K562 (cell line): ENCODE data around the gene PDE11A. TPM values are rescaled to one million over a fixed set of nuclear protein-coding genes. Genes with fewer than 3 reads are reported as not detected.
A peak's percentile ranks its signal among the peaks of the same experiment; 100 is the strongest.

Source experiments
- BACH1 ChIP-seq: fragments of 200-800 bp; sonication (Bioruptor generic); IDR thresholded peaks from 2 replicates; pipeline ENCODE4 v1.6.1; 2016; ENCODE audit warnings: missing genetic modification characterization, missing compliant biosample characterization
- MTA2 ChIP-seq: fragments of 450-650 bp; IDR thresholded peaks from 2 replicates; pipeline ENCODE4 v1.6.1; 2016; ENCODE audit warnings: low read depth
- NELFE ChIP-seq: IDR thresholded peaks from 2 replicates; pipeline ENCODE4 v1.6.1; 2011; ENCODE audit warnings: mild to moderate bottlenecking; ENCODE audit not compliant: insufficient read depth, insufficient read length
- PTBP1 ChIP-seq: fragments of 200-400 bp; formaldehyde crosslinking; IDR thresholded peaks from 2 replicates; pipeline ENCODE4 v1.6.1; 2017; ENCODE audit warnings: low read depth, low read length
- RBFOX2 ChIP-seq: fragments of 200-400 bp; formaldehyde crosslinking; IDR thresholded peaks from 2 replicates; pipeline ENCODE4 v1.6.1; 2017; ENCODE audit warnings: low read depth, mild to moderate bottlenecking, low read length, moderate library complexity
- RFX1 ChIP-seq: fragments of 450-650 bp; IDR thresholded peaks from 2 replicates; pipeline ENCODE4 v1.6.1; 2016; ENCODE audit warnings: mild to moderate bottlenecking, moderate library complexity
- ZC3H11A ChIP-seq: IDR thresholded peaks from 2 replicates; pipeline ENCODE4 v1.6.1; 2012; ENCODE audit warnings: low read depth, low read length, improper control_type of control experiment
- ZFP36 ChIP-seq: fragments of 150-350 bp; IDR thresholded peaks from 2 replicates; pipeline ENCODE4 v1.6.1; 2018; ENCODE audit warnings: low read length, low read depth; ENCODE audit not compliant: partially characterized antibody
- ZFPM2 ChIP-seq: fragments of 250-450 bp; sonication (Bioruptor Pico); IDR thresholded peaks from 2 replicates; pipeline ENCODE4 v1.5.1; 2022; ENCODE audit warnings: mild to moderate bottlenecking
- ZNF133 ChIP-seq: fragments of 250-450 bp; sonication (Bioruptor Pico); IDR thresholded peaks from 2 replicates; pipeline ENCODE4 v1.4.0; 2020; ENCODE audit warnings: mild to moderate bottlenecking
- ZNF57 ChIP-seq: fragments of 450-650 bp; formaldehyde crosslinking; IDR thresholded peaks from 2 replicates; pipeline ENCODE4 v1.4.0; 2020; ENCODE audit warnings: mild to moderate bottlenecking, moderate library complexity
- polyA plus RNA-seq, 8 experiments: library from polyadenylated mRNA; depleted of rRNA in 4 of 8; stranded (reverse) in 5 of 8; unstranded in 3 of 8; fragments of >200 nt; fragmentation: Nextera tagmentation in 2 of 8; fragmentation: Illumina TruSeq in 1 of 8; extraction: Ambion mirVana in 2 of 8; extraction: Trizol in 1 of 8; gene quantifications; 2 replicates each; pipeline versions ENCODE4 v1.2.1 to v1.2.3, GENCODE V29; 2011 to 2014; ENCODE audit warnings: inconsistent platforms in 1 of 8, missing spikeins in 1 of 8
- total RNA-seq, 7 experiments: library from RNA; depleted of rRNA in 6 of 7; stranded (reverse); fragments of >200 nt in 6 of 7; fragmentation: Illumina TruSeq in 2 of 7; extraction: Trizol in 2 of 7; gene quantifications; 2 replicates each; pipeline versions ENCODE4 v1.2.1 to v1.2.3, GENCODE V29; 2011 to 2021; ENCODE audit warnings: low replicate concordance in 1 of 7
- TF ChIP-seq, protein P1 (sequence below): fragments of 250-450 bp; sonication (Bioruptor Pico); IDR thresholded peaks from 2 replicates; pipeline ENCODE4 v1.5.0; 2021; ENCODE audit warnings: mild to moderate bottlenecking, borderline replicate concordance
- TF ChIP-seq, protein P2 (sequence below): fragments of 450-650 bp; conservative IDR thresholded peaks from 2 replicates; pipeline ENCODE4 v1.6.1; 2016; ENCODE audit warnings: missing genetic modification characterization, low read depth, mild to moderate bottlenecking, missing compliant biosample characterization, moderate library complexity
- TF ChIP-seq, protein P3 (sequence below): sonication (generic); formaldehyde crosslinking; IDR thresholded peaks from 2 replicates; pipeline ENCODE4 v1.9.0; 2022; ENCODE audit warnings: mild to moderate bottlenecking, missing genetic modification reagents
- TF ChIP-seq, protein P4 (sequence below): sonication (generic); formaldehyde crosslinking; IDR thresholded peaks from 2 replicates; pipeline ENCODE4 v1.8.0; 2022; ENCODE audit warnings: mild to moderate bottlenecking, low read depth, missing genetic modification reagents
- TF ChIP-seq, protein P5 (sequence below): fragments of 150-350 bp; conservative IDR thresholded peaks from 2 replicates; pipeline ENCODE4 v1.6.1; 2014; ENCODE audit warnings: low read length
- TF ChIP-seq, protein P6 (sequence below): fragments of 250-450 bp; sonication (Bioruptor Pico); IDR thresholded peaks from 2 replicates; pipeline ENCODE4 v1.4.0; 2020; ENCODE audit warnings: mild to moderate bottlenecking

PDE11A gene
- total and polyA plus RNA-seq, 9 of the 15 experiments (the other 6 are each of a cell fraction or from before 2014, with no cell fraction given): 3.2 to 22.1 (median 5.7) TPM

DNA sequence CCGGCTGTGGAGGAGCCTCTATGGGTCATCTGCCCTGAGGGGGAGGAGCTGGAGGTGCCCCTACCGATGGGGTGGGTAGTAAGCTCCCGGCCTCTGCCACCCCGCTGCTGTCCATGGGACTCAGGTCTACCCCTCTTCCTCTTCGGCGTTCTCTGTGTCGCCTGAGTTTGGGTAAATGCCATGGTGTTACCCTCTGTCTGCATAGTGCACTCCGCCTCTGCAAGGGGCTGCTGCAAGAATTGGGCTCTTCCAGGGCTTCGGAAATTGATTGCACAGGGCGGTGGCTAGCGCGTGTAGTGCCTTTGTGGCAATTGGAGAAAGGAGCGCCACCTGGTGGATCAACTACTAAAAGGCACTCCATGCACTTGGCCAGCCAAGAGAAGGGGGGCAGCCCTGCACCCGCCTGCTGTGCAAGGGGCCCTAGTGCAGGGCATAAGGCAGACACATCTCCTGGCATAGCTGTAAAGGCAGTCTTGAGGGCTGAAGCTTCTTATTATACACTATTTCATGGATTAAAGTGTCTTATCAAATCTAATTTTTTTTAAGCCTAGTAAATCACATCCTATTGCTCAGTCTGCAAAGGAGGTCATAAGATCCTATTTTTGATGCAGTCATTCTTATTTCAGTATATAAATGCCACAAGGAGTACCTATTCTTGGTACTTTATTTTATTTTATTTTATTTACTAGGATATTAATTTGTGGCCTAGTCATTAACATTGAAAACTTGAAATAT, 308.9 kb downstream of the PDE11A start (continued):
- TF ChIP-seq, protein P1, sequence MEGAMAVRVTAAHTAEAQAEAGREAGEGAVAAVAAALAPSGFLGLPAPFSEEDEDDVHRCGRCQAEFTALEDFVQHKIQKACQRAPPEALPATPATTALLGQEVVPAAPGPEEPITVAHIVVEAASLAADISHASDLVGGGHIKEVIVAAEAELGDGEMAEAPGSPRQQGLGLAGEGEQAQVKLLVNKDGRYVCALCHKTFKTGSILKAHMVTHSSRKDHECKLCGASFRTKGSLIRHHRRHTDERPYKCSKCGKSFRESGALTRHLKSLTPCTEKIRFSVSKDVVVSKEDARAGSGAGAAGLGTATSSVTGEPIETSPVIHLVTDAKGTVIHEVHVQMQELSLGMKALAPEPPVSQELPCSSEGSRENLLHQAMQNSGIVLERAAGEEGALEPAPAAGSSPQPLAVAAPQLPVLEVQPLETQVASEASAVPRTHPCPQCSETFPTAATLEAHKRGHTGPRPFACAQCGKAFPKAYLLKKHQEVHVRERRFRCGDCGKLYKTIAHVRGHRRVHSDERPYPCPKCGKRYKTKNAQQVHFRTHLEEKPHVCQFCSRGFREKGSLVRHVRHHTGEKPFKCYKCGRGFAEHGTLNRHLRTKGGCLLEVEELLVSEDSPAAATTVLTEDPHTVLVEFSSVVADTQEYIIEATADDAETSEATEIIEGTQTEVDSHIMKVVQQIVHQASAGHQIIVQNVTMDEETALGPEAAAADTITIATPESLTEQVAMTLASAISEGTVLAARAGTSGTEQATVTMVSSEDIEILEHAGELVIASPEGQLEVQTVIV (CRISPR knock-in tag): no peak
- TF ChIP-seq, protein P2, sequence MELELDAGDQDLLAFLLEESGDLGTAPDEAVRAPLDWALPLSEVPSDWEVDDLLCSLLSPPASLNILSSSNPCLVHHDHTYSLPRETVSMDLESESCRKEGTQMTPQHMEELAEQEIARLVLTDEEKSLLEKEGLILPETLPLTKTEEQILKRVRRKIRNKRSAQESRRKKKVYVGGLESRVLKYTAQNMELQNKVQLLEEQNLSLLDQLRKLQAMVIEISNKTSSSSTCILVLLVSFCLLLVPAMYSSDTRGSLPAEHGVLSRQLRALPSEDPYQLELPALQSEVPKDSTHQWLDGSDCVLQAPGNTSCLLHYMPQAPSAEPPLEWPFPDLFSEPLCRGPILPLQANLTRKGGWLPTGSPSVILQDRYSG (tag): no peak
- TF ChIP-seq ZFPM2 (no peak), RFX1 (no peak), NELFE (no peak), ZC3H11A (no peak), BACH1 (no peak), ZNF57 (CRISPR knock-in tag) (no peak), MTA2 (no peak), ZFP36 (peak; percentile 35), RBFOX2 (no peak), PTBP1 (no peak), ZNF133 (no peak)
- TF ChIP-seq, protein P3, sequence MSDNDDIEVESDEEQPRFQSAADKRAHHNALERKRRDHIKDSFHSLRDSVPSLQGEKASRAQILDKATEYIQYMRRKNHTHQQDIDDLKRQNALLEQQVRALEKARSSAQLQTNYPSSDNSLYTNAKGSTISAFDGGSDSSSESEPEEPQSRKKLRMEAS (CRISPR knock-in tag): peak; percentile 38
- TF ChIP-seq, protein P4, sequence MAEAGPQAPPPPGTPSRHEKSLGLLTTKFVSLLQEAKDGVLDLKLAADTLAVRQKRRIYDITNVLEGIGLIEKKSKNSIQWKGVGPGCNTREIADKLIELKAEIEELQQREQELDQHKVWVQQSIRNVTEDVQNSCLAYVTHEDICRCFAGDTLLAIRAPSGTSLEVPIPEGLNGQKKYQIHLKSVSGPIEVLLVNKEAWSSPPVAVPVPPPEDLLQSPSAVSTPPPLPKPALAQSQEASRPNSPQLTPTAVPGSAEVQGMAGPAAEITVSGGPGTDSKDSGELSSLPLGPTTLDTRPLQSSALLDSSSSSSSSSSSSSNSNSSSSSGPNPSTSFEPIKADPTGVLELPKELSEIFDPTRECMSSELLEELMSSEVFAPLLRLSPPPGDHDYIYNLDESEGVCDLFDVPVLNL (CRISPR knock-in tag): no peak
- TF ChIP-seq, protein P5, sequence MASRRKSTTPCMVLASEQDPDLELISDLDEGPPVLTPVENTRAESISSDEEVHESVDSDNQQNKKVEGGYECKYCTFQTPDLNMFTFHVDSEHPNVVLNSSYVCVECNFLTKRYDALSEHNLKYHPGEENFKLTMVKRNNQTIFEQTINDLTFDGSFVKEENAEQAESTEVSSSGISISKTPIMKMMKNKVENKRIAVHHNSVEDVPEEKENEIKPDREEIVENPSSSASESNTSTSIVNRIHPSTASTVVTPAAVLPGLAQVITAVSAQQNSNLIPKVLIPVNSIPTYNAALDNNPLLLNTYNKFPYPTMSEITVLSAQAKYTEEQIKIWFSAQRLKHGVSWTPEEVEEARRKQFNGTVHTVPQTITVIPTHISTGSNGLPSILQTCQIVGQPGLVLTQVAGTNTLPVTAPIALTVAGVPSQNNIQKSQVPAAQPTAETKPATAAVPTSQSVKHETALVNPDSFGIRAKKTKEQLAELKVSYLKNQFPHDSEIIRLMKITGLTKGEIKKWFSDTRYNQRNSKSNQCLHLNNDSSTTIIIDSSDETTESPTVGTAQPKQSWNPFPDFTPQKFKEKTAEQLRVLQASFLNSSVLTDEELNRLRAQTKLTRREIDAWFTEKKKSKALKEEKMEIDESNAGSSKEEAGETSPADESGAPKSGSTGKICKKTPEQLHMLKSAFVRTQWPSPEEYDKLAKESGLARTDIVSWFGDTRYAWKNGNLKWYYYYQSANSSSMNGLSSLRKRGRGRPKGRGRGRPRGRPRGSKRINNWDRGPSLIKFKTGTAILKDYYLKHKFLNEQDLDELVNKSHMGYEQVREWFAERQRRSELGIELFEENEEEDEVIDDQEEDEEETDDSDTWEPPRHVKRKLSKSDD: no peak
- TF ChIP-seq, protein P6, sequence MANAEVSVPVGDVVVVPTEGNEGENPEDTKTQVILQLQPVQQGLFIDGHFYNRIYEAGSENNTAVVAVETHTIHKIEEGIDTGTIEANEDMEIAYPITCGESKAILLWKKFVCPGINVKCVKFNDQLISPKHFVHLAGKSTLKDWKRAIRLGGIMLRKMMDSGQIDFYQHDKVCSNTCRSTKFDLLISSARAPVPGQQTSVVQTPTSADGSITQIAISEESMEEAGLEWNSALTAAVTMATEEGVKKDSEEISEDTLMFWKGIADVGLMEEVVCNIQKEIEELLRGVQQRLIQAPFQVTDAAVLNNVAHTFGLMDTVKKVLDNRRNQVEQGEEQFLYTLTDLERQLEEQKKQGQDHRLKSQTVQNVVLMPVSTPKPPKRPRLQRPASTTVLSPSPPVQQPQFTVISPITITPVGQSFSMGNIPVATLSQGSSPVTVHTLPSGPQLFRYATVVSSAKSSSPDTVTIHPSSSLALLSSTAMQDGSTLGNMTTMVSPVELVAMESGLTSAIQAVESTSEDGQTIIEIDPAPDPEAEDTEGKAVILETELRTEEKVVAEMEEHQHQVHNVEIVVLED (CRISPR knock-in tag): no peak
